GM18519 (cell line): Measurements from ENCODE around the gene FOXA1.
A peak's percentile ranks its signal among the peaks of the same experiment; 100 is the strongest.

ENCODE experiments used
- ATAC-seq: cut with Tn5 transposase; IDR thresholded peaks from one replicate; pipeline ENCODE4 v1.9.1; 2021; ENCODE audit warnings: mild to moderate bottlenecking, moderate library complexity; ENCODE audit not compliant: unreplicated experiment, low FRiP score

The FOXA1 gene

GRCh38 chr14:37602605-37603453 lies 7.8 kb upstream of the FOXA1 start:
- no peak for ATAC-seq

GRCh38 chr14:37601865-37602264 lies 6.8 kb upstream of the FOXA1 start:
- no peak for ATAC-seq

GRCh38 chr14:37600880-37601741 lies 6.1 kb upstream of the FOXA1 start:
- no peak for ATAC-seq

GRCh38 chr14:37599507-37600368 lies 4.7 kb upstream of the FOXA1 start:
- no peak for ATAC-seq

GRCh38 chr14:37598747-37599506 lies 3.9 kb upstream of the FOXA1 start:
- no peak for ATAC-seq

GRCh38 chr14:37597914-37598746 lies 3.1 kb upstream of the FOXA1 start:
- ATAC-seq = no peak

- ATAC-seq = no peak
Measured at GRCh38 chr14:37597538-37597913, 2.5 kb upstream of the FOXA1 start.

GRCh38 chr14:37596790-37597472 lies 1.9 kb upstream of the FOXA1 start:
- no peak for ATAC-seq

- ATAC-seq = peak; percentile 53
Measured at GRCh38 chr14:37595809-37596621, 966 bp upstream of the FOXA1 start.

- ATAC-seq = no peak
Measured at GRCh38 chr14:37594238-37594970, 645 bp downstream of the FOXA1 start.

GRCh38 chr14:37593511-37594237 lies 1.4 kb downstream of the FOXA1 start:
- ATAC-seq = no peak

- ATAC-seq = no peak
Measured at GRCh38 chr14:37592482-37593408, 2.3 kb downstream of the FOXA1 start.

GRCh38 chr14:37591941-37592481 lies 3.0 kb downstream of the FOXA1 start:
- ATAC-seq = no peak

GRCh38 chr14:37591311-37591940 lies 3.6 kb downstream of the FOXA1 start:
- no peak for ATAC-seq
